Measurements from ENCODE around the gene SARS2.
"Not testable (repeated sequence)": the region's sequence is repeated elsewhere in the genome, so short reads cannot be mapped to it uniquely, and the experiment has no call there.

Gene SARS2

GRCh38 chr19:38956264-38956663, 25.7 kb upstream of the SARS2 start:
- no peaks in the 10 kb centered on the region for H3K36me3 Mint-ChIP-seq (ENCODE audit: low read depth)
- H3K9me3 Mint-ChIP-seq = no peaks in the 10 kb centered on the region
- H3K27ac Mint-ChIP-seq = no peak overlapping the region
- H3K4me1 Mint-ChIP-seq (ENCODE audit: low read depth) = peaks cover 5% of the 10 kb centered on the region
- H3K4me3 Mint-ChIP-seq = no peak overlapping the region
- peaks cover 16% of the 10 kb centered on the region for H3K27me3 Mint-ChIP-seq

- Mint-ChIP-seq H3K4me1 (ENCODE audit: low read depth) (peaks cover 16% of the 10 kb centered on the region), H3K9me3 (no peaks in the 10 kb centered on the region), H3K27ac (no peak overlapping the region), H3K36me3 (ENCODE audit: low read depth) (no peaks in the 10 kb centered on the region), H3K4me3 (no peak overlapping the region), H3K27me3 (peaks cover 27% of the 10 kb centered on the region)
These were observed 23.1 kb upstream of the SARS2 start for GRCh38 chr19:38953677-38954076.

- Mint-ChIP-seq H3K4me1 (ENCODE audit: low read depth) (peaks cover 16% of the 10 kb centered on the region), H3K4me3 (no peak overlapping the region), H3K9me3 (no peaks in the 10 kb centered on the region), H3K27me3 (peaks cover 29% of the 10 kb centered on the region), H3K36me3 (ENCODE audit: low read depth) (no peaks in the 10 kb centered on the region), H3K27ac (no peak overlapping the region)
These were observed 22.0 kb upstream of the SARS2 start for GRCh38 chr19:38952395-38953165.

- H3K4me1 Mint-ChIP-seq (ENCODE audit: low read depth) = peaks cover 16% of the 10 kb centered on the region
- no peaks in the 10 kb centered on the region for H3K36me3 Mint-ChIP-seq (ENCODE audit: low read depth)
- no peaks in the 10 kb centered on the region for H3K9me3 Mint-ChIP-seq
- peaks cover 29% of the 10 kb centered on the region for H3K27me3 Mint-ChIP-seq
- H3K4me3 Mint-ChIP-seq = no peak overlapping the region
- H3K27ac Mint-ChIP-seq = no peak overlapping the region
These were observed 20.6 kb upstream of the SARS2 start for GRCh38 chr19:38951187-38951586.

GRCh38 chr19:38949580-38950367, 19.2 kb upstream of the SARS2 start:
- no peaks in the 10 kb centered on the region for H3K36me3 Mint-ChIP-seq (ENCODE audit: low read depth)
- no peak overlapping the region for H3K27ac Mint-ChIP-seq
- peaks cover 29% of the 10 kb centered on the region for H3K27me3 Mint-ChIP-seq
- H3K4me3 Mint-ChIP-seq = peak overlapping the region; percentile 56
- H3K4me1 Mint-ChIP-seq (ENCODE audit: low read depth) = peaks cover 16% of the 10 kb centered on the region
- H3K9me3 Mint-ChIP-seq = no peaks in the 10 kb centered on the region

GRCh38 chr19:38946229-38947010, 15.9 kb upstream of the SARS2 start:
- H3K4me3 Mint-ChIP-seq = no peak overlapping the region
- no peaks in the 10 kb centered on the region for H3K36me3 Mint-ChIP-seq (ENCODE audit: low read depth)
- peaks cover 12% of the 10 kb centered on the region for H3K4me1 Mint-ChIP-seq (ENCODE audit: low read depth)
- H3K27ac Mint-ChIP-seq = no peak overlapping the region
- H3K27me3 Mint-ChIP-seq = peaks cover 13% of the 10 kb centered on the region
- no peaks in the 10 kb centered on the region for H3K9me3 Mint-ChIP-seq

- Mint-ChIP-seq H3K36me3 (ENCODE audit: low read depth) (no peaks in the 10 kb centered on the region), H3K27ac (no peak overlapping the region), H3K27me3 (peaks cover 13% of the 10 kb centered on the region), H3K4me3 (no peak overlapping the region), H3K9me3 (no peaks in the 10 kb centered on the region), H3K4me1 (ENCODE audit: low read depth) (peaks cover 12% of the 10 kb centered on the region)
These were observed 15.1 kb upstream of the SARS2 start for GRCh38 chr19:38945562-38946228.

GRCh38 chr19:38944981-38945506, 14.5 kb upstream of the SARS2 start:
- Mint-ChIP-seq H3K27ac (no peak overlapping the region), H3K9me3 (no peaks in the 10 kb centered on the region), H3K36me3 (ENCODE audit: low read depth) (no peaks in the 10 kb centered on the region), H3K4me1 (ENCODE audit: low read depth) (peaks cover 7% of the 10 kb centered on the region), H3K4me3 (no peak overlapping the region), H3K27me3 (peaks cover 10% of the 10 kb centered on the region)

GRCh38 chr19:38942471-38943181, 12.1 kb upstream of the SARS2 start:
- H3K4me1 Mint-ChIP-seq (ENCODE audit: low read depth) = no peaks in the 10 kb centered on the region
- H3K36me3 Mint-ChIP-seq (ENCODE audit: low read depth) = no peaks in the 10 kb centered on the region
- no peak overlapping the region for H3K27ac Mint-ChIP-seq
- H3K9me3 Mint-ChIP-seq = no peaks in the 10 kb centered on the region
- no peak overlapping the region for H3K4me3 Mint-ChIP-seq
- peaks cover 3% of the 10 kb centered on the region for H3K27me3 Mint-ChIP-seq

- no peaks in the 10 kb centered on the region for H3K4me1 Mint-ChIP-seq (ENCODE audit: low read depth)
- H3K27me3 Mint-ChIP-seq = peaks cover 3% of the 10 kb centered on the region
- no peaks in the 10 kb centered on the region for H3K36me3 Mint-ChIP-seq (ENCODE audit: low read depth)
- H3K9me3 Mint-ChIP-seq = no peaks in the 10 kb centered on the region
- no peak overlapping the region for H3K27ac Mint-ChIP-seq
- H3K4me3 Mint-ChIP-seq = no peak overlapping the region
These were observed 11.4 kb upstream of the SARS2 start for GRCh38 chr19:38941979-38942378.

- not testable (repeated sequence) for H3K4me1 Mint-ChIP-seq (ENCODE audit: low read depth); H3K9me3 Mint-ChIP-seq; H3K27me3 Mint-ChIP-seq; H3K27ac Mint-ChIP-seq; H3K4me3 Mint-ChIP-seq; H3K36me3 Mint-ChIP-seq (ENCODE audit: low read depth)
These were observed 10.9 kb upstream of the SARS2 start for GRCh38 chr19:38941466-38941865.

- H3K27ac Mint-ChIP-seq = no peak overlapping the region
- no peaks in the 10 kb centered on the region for H3K4me1 Mint-ChIP-seq (ENCODE audit: low read depth)
These were observed 9.4 kb upstream of the SARS2 start for GRCh38 chr19:38939957-38940356.

GRCh38 chr19:38933544-38933943, 3.0 kb upstream of the SARS2 start:
- Mint-ChIP-seq H3K27me3 (no peaks in the 10 kb centered on the region), H3K9me3 (peaks cover 5% of the 10 kb centered on the region), H3K4me1 (ENCODE audit: low read depth) (peaks cover 37% of the 10 kb centered on the region), H3K36me3 (ENCODE audit: low read depth) (peaks cover 36% of the 10 kb centered on the region), H3K4me3 (no peak overlapping the region), H3K27ac (no peak overlapping the region)

More at GRCh38 chr19:38939957-38940356, 9.4 kb upstream of the SARS2 start:
- H3K9me3 Mint-ChIP-seq = peaks cover under 1% of the 10 kb centered on the region
- H3K36me3 Mint-ChIP-seq (ENCODE audit: low read depth) = peaks cover 2% of the 10 kb centered on the region
- peaks cover 3% of the 10 kb centered on the region for H3K27me3 Mint-ChIP-seq
- no peak overlapping the region for H3K4me3 Mint-ChIP-seq

Data from stimulated activated naive CD8-positive, alpha-beta T cell treated with anti-CD3 and anti-CD28 coated beads, Interleukin-15, Interleukin-2, amounts not matched to agents 100 ng/mL and 50 ng/mL, for 24 hours (primary cell).